22Rv1 (cell line): ENCODE measurements around the gene SLC29A2.

ENCODE experiments used
- CTCF ChIP-seq: fragments of 450-650 bp; IDR thresholded peaks from 2 replicates; pipeline ENCODE4 v1.5.1; 2017; ENCODE audit warnings: mild to moderate bottlenecking
- ZFX ChIP-seq: fragments of 450-650 bp; IDR thresholded peaks from 2 replicates; pipeline ENCODE4 v1.6.1; 2017; ENCODE audit warnings: antibody characterized with exemption, borderline replicate concordance

- TF ChIP-seq CTCF: no peak
- TF ChIP-seq ZFX: no peak
Observed at GRCh38 chr11:66314561-66315497, 56.7 kb downstream of the SLC29A2 start.
